ENCODE measurements around the gene ATP5MC3.

DNA sequence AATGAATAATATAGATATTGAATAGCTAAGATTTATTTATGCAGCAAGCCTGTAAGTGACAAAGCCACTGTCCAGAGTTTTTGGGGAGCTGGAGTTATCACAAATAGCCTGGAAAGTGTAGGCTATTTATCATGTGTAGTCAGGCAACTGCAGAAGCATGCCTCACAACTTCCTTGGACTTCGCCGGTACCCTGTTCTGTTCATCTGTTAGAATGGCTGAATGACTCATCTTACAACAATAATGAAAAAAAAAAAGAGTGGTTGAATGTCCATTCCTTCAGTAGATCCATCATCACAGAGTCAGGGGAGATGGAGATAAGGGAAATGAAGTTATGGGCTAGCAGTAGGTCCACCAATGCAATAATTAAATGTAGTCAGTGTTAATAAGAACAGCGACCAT, 24.0 kb upstream of the ATP5MC3 start:
- TF ChIP-seq, protein P1, sequence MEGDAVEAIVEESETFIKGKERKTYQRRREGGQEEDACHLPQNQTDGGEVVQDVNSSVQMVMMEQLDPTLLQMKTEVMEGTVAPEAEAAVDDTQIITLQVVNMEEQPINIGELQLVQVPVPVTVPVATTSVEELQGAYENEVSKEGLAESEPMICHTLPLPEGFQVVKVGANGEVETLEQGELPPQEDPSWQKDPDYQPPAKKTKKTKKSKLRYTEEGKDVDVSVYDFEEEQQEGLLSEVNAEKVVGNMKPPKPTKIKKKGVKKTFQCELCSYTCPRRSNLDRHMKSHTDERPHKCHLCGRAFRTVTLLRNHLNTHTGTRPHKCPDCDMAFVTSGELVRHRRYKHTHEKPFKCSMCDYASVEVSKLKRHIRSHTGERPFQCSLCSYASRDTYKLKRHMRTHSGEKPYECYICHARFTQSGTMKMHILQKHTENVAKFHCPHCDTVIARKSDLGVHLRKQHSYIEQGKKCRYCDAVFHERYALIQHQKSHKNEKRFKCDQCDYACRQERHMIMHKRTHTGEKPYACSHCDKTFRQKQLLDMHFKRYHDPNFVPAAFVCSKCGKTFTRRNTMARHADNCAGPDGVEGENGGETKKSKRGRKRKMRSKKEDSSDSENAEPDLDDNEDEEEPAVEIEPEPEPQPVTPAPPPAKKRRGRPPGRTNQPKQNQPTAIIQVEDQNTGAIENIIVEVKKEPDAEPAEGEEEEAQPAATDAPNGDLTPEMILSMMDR (IDR thresholded peaks at IDR 0.05; ENCODE audit: low read depth, low read length, poor library complexity, severe bottlenecking), result no peak
- no peak for TF ChIP-seq EZH2phosphoT487 (IDR thresholded peaks at IDR 0.05; ENCODE audit: borderline replicate concordance, low read length)

All from DOHH2 (cell line).